IgD-negative memory B cell (primary cell): ENCODE data around the gene PMEL. TPM values are rescaled to one million over a fixed set of nuclear protein-coding genes. Genes with fewer than 3 reads are reported as not detected.

Experiments used
- H3K27ac Mint-ChIP-seq, 3 donors: one replicate each; pipeline ENCODE4 v1.8.0; 2020 to 2022; ENCODE audit warnings: mild to moderate bottlenecking in 3 of 3, mixed read lengths in 3 of 3, moderate library complexity in 1 of 3
- H3K27me3 Mint-ChIP-seq: one replicate; pipeline ENCODE4 v1.8.0; 2021; ENCODE audit warnings: mixed read lengths
- H3K36me3 Mint-ChIP-seq: one replicate; pipeline ENCODE4 v1.8.0; 2020; ENCODE audit warnings: mild to moderate bottlenecking, mixed read lengths
- H3K4me1 Mint-ChIP-seq, 3 donors: one replicate each; pipeline ENCODE4 v1.8.0; 2020 to 2022; ENCODE audit warnings: mixed read lengths in 3 of 3, mild to moderate bottlenecking in 1 of 3
- H3K4me3 Mint-ChIP-seq, 4 donors: one replicate each; pipeline ENCODE4 v1.8.0; 2020 to 2022; ENCODE audit warnings: mild to moderate bottlenecking in 4 of 4, mixed read lengths in 4 of 4, moderate library complexity in 3 of 4
- H3K9me3 Mint-ChIP-seq, 3 donors: one replicate each; pipeline ENCODE4 v1.8.0; 2020 to 2021; ENCODE audit warnings: mixed read lengths in 3 of 3, mild to moderate bottlenecking in 1 of 3
- polyA plus RNA-seq: library from polyadenylated mRNA; unstranded; fragments of 300-500 nt; fragmentation: Illumina TruSeq; gene quantifications from one replicate; pipeline ENCODE4 v1.2.3, GENCODE V29; 2021

The PMEL gene
- polyA plus RNA-seq, 1 donor from 2014 or later = 1.1 TPM

DNA sequence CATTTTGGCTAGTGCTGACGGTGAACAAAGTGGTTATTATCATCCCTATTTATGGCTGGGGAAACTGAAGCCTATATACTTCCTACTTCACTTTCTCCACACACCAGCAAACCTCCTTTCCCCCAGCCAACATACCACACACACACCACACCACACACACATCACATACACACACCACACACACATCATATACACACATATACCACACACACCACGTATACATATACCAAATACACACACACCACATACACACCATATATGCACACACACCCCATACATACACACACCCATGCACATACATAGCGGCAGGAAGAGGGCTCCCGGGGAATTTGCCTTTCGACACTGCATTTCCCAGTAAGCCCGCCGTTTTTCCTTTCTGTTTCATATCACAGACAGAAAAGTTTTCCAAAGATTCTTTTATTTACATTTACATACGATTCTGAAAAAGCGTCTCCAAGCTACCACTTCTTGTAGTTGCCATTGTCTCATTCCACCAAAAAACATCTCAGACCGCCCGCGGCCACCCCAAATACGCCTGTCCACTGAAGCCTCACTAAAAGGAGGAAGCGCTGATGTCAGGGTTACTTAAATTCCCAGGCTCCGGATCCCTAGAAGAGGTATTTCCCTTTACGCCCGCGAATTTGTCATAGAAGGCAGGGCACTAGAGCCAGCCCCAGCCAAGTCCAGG lies 7.2 kb upstream of the PMEL start:
- no peaks in the 10 kb centered on the region for H3K36me3 Mint-ChIP-seq
- peaks cover 4 to 19% (median 5%) of the 10 kb centered on the region in 3 donors for H3K4me1 Mint-ChIP-seq
- no peak overlapping the region for H3K27ac Mint-ChIP-seq
- no peaks in the 10 kb centered on the region for H3K27me3 Mint-ChIP-seq
- H3K4me3 Mint-ChIP-seq = no peak overlapping the region
- H3K9me3 Mint-ChIP-seq = no peaks in the 10 kb centered on the region

DNA sequence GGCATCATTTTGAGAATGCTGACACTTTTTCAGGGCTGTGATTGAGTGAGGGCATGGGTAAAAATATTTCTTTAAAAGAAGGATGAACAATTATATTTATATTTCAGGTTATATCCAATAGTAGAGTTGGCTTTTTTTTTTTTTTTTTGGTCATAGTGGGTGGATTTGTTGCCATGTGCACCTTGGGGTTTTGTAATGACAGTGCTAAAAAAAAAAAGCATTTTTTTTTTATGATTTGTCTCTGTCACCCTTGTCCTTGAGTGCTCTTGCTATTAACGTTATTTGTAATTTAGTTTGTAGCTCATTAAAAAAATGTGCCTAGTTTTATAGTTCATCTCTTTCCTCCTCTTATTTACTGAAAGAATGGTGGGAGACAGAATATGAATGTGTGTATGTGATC lies 6.6 kb upstream of the PMEL start:
- Mint-ChIP-seq H3K27me3 (no peaks in the 10 kb centered on the region), H3K4me3 (peak overlapping the region in 2 of 4 donors; percentile 26 to 50), H3K36me3 (no peaks in the 10 kb centered on the region), H3K9me3 (no peaks in the 10 kb centered on the region), H3K27ac (no peak overlapping the region), H3K4me1 (peaks cover 8 to 21% (median 11%) of the 10 kb centered on the region in 3 donors)

DNA sequence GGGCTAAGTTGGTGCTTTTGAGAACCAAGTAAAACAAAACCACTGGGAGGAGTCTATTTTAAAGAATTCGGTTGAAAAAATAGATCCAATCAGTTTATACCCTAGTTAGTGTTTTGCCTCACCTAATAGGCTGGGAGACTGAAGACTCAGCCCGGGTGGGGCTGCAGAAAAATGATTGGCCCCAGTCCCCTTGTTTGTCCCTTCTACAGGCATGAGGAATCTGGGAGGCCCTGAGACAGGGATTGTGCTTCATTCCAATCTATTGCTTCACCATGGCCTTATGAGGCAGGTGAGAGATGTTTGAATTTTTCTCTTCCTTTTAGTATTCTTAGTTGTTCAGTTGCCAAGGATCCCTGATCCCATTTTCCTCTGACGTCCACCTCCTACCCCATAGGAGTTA lies 6.2 kb upstream of the PMEL start:
- H3K4me3 Mint-ChIP-seq = peak overlapping the region in 2 of 4 donors; percentile 26 to 50
- no peak overlapping the region for H3K27ac Mint-ChIP-seq
- peaks cover 9 to 22% (median 12%) of the 10 kb centered on the region in 3 donors for H3K4me1 Mint-ChIP-seq
- H3K27me3 Mint-ChIP-seq = no peaks in the 10 kb centered on the region
- no peaks in the 10 kb centered on the region for H3K9me3 Mint-ChIP-seq
- H3K36me3 Mint-ChIP-seq = no peaks in the 10 kb centered on the region

DNA sequence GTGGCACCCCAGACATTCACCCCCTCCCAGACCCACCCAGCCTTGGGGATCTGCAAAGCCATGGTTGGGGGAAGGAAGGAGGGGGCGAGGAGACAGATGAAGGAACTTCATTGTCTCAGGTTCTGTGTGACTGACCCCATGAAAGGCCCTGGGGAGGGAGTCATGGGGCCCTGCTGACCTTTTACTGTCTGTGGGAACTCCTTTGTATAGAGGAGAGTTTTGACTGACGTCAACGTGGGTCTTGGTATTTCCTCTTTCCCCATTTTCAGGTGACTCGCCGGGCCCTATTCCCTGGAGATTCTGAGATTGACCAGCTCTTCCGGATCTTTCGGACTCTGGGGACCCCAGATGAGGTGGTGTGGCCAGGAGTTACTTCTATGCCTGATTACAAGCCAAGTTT lies 4.9 kb upstream of the PMEL start:
- H3K36me3 Mint-ChIP-seq = no peaks in the 10 kb centered on the region
- no peak overlapping the region for H3K27ac Mint-ChIP-seq
- peak overlapping the region in 2 of 4 donors; percentile 22 to 76 for H3K4me3 Mint-ChIP-seq
- H3K4me1 Mint-ChIP-seq = peaks cover 13 to 24% (median 22%) of the 10 kb centered on the region in 3 donors
- H3K9me3 Mint-ChIP-seq = no peaks in the 10 kb centered on the region
- H3K27me3 Mint-ChIP-seq = no peaks in the 10 kb centered on the region

DNA sequence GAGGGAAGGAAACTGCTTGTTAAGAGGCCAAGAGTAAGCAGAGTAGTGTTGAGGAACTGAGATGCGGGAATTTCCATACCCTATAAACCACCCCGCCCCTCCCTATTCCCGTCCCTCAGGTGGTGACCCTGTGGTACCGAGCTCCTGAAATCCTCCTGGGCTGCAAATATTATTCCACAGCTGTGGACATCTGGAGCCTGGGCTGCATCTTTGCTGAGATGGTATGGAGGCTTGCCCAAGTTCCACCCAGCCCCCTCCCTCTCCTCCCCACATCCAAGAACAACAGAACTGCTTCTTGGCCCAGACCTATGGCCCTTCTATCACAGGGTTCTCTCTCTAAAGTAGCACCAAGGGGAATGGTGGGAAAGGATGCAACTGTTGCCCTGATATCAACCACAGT lies 3.5 kb upstream of the PMEL start:
- Mint-ChIP-seq H3K9me3 (no peaks in the 10 kb centered on the region), H3K27me3 (no peaks in the 10 kb centered on the region), H3K36me3 (no peaks in the 10 kb centered on the region), H3K4me1 (peaks cover 17 to 28% (median 26%) of the 10 kb centered on the region in 3 donors), H3K27ac (peak overlapping the region in 1 of 3 donors; percentile 31), H3K4me3 (peak overlapping the region in 1 of 4 donors; percentile 96)

DNA sequence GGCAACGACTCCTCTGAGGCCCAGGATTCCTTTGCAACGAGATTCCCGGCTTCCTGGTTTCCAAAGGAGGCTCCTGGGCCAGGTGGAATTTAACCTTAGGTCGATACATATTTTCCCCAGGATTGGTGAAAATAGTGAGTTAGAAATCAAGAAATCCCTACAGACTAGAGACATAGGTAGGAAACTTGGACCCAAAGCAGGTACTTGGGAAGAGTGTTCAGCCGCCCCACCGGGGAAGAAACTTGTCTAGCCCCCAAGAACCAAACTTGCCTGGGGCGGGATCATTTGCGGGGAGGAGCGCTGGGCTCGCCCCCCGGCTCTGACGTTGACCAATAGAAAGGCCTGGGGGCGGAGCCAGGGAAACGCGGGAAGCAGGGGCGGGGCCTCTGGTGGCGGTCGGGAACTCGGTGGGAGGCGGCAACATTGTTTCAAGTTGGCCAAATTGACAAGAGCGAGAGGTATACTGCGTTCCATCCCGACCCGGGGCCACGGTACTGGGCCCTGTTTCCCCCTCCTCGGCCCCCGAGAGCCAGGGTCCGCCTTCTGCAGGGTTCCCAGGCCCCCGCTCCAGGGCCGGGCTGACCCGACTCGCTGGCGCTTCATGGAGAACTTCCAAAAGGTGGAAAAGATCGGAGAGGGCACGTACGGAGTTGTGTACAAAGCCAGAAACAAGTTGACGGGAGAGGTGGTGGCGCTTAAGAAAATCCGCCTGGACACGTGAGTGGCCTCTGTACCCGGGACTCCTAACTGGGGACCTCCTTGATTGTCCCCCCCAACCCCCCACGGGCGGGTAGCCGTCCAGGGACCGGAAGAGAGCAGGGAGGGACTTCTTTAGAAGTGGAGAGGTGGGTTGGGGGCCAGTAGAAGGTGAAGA lies 803 bp upstream of the PMEL start, which contains the start of gene CDK2:
Gene CDK2, plus strand, starts transcription at position 423 of the 874 bp plus-strand sequence. Its CDS starts 179 bp downstream, at position 602.
- no peaks in the 10 kb centered on the region for H3K9me3 Mint-ChIP-seq
- H3K36me3 Mint-ChIP-seq = no peaks in the 10 kb centered on the region

DNA sequence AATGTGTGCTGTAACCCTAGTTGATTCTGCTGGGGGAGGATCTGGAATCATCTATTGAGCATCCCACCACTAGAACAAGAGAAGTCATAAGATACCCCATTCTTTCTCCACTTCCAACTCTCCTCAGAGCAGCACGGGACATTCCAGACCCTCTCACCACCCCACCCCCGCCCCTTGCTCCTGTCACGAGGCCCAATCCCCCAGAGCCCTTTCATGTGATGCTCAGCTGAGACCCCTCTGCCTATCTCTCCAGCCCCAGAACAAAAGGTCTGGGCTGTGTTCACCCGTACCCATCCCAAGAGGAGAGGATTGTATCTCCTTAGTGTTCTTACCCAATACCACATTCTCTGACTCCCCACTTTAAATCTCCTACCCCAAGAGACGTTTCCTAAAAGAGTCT lies 602 bp downstream of the PMEL start:
- no peaks in the 10 kb centered on the region for H3K36me3 Mint-ChIP-seq
- H3K4me1 Mint-ChIP-seq = peaks cover 19 to 28% (median 22%) of the 10 kb centered on the region in 3 donors
- no peaks in the 10 kb centered on the region for H3K27me3 Mint-ChIP-seq
- H3K4me3 Mint-ChIP-seq = peak overlapping the region in 3 of 4 donors; percentile 76 to 97 (median 96)
- no peaks in the 10 kb centered on the region for H3K9me3 Mint-ChIP-seq
- H3K27ac Mint-ChIP-seq = peak overlapping the region in 2 of 3 donors; percentile 16 to 60

More for the DNA sequence above, 803 bp upstream of the PMEL start, which contains the start of gene CDK2:
- H3K27ac Mint-ChIP-seq = peak within 1 kb of the TSS; percentile 60 to 97 (median 76)
- H3K4me1 Mint-ChIP-seq = peaks cover 19 to 28% (median 23%) of the 10 kb centered on the region in 3 donors
- H3K27me3 Mint-ChIP-seq = no peaks in the 10 kb centered on the region
- peak within 1 kb of the TSS; percentile 90 to 97 (median 96) for H3K4me3 Mint-ChIP-seq

DNA sequence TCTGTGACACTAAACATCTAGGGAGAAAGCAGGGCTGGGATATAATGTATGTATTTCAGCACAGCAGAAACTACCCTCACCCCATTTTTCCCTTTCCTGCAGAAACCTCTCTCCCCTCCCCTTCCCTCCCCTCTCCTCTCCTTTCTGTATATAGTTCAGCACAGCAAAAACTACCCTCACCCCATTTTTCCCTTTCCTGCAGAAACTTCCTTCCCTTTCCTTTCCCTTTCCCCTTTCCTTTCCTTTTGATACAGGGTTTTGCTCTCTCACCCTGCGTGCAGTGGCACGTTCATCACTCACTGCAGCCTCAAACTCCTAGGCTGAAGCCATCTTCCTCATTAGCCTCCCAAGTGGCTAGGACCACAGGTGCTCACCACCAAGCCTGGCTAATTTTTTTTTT lies 2.1 kb downstream of the PMEL start:
- no peaks in the 10 kb centered on the region for H3K36me3 Mint-ChIP-seq
- H3K4me1 Mint-ChIP-seq = peaks cover 17 to 28% (median 22%) of the 10 kb centered on the region in 3 donors
- H3K9me3 Mint-ChIP-seq = no peaks in the 10 kb centered on the region
- no peak overlapping the region for H3K4me3 Mint-ChIP-seq
- peak overlapping the region in 1 of 3 donors; percentile 11 for H3K27ac Mint-ChIP-seq
- H3K27me3 Mint-ChIP-seq = no peaks in the 10 kb centered on the region

DNA sequence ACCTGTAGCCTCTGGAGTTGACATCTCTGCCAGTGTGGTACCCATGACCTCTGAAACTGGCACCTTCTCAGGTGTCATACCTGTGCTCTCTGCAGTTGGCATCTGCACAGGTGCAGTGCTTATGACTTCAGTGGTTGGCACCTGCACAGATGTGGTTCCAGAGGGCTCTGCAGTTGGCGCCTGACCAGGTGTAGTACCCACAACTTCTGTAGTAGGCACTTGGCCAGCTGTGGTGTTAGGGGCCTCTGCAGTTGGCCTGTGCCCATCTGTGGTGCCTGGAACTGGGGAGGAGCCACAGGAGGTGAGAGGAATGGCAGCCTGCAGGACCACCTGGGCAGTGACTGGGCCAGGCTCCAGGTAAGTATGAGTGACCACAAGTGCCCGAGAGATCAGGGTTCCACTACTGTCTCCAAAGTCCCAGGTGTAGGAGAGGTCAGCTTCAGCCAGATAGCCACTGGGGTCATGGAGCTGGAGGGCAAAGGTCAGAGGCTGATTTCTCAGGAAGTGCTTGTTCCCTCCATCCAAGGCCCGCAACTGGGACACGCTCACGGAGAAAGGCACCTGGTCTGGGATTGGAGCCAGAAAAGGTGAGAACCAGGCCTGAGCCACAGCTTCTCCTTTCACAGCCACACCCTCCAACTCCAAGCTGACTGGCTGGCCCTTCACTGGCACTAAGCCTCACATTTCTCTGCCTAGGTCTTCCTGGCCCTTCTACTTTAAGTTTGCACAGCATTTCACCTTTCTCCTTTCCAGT lies 8.6 kb downstream of the PMEL start:
- Mint-ChIP-seq H3K36me3 (peaks cover 2% of the 10 kb centered on the region), H3K4me1 (peaks cover 0 to 3% (median 0%) of the 10 kb centered on the region in 3 donors), H3K27ac (peak overlapping the region in 1 of 3 donors; percentile 86), H3K27me3 (no peaks in the 10 kb centered on the region), H3K9me3 (no peaks in the 10 kb centered on the region), H3K4me3 (no peak overlapping the region)

DNA sequence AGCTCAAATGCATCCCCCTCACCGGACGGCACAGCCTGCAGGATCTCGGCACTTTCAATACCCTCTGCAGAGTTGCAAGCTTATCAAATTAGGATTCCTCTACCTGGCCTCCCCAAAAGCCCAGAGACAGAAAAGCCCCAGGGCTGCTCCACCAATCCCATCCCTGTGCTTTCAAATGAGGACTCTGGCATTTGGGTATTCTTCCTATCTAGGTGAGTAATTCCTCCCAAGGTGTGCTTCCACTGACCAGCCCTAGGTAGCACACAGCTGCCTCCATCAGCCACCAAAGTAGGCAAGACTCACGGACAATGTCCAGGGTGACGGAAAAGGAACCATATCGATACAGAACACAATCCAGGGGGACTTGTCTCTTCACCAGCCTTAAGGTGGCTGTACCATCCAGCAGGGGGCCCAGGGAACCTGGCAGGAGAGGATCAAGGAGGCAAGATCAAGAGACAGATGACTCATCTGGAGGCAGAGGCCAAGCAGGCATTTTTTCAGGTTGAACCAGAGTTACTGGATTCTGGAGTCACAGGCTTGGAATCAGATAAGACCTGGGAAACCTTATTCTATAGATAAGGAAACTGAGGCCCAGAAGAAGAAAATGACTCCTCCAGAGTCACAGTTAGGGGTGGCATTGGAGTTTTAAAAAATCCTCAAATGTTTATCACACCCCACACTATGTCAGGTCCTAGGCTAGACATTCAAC lies 9.9 kb downstream of the PMEL start:
- Mint-ChIP-seq H3K4me1 (peaks cover 0 to 3% (median 0%) of the 10 kb centered on the region in 3 donors), H3K4me3 (no peak overlapping the region), H3K36me3 (peaks cover 2% of the 10 kb centered on the region), H3K9me3 (no peaks in the 10 kb centered on the region), H3K27me3 (no peaks in the 10 kb centered on the region), H3K27ac (peak overlapping the region in 2 of 3 donors; percentile 36 to 78)

DNA sequence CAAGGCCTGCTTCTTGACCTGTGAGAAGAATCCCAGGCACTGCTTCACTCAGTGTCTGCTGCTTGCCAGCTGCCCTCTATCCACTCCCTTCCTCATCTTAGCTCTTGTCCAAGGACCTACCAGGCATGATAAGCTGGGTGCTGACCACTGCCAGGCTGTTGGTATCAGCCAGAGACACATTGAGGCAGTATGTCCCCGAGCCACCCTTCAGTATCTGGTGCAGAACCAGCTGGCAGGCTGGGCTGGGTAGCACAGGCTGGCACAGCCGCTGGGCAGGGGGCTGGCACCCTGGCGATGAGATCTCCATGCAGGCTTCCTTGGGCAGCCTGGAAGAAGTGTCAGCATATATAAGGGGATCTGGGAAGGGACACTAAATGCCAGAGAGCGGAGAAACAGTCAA lies 10.5 kb downstream of the PMEL start:
- Mint-ChIP-seq H3K4me1 (peaks cover 0 to 3% (median 0%) of the 10 kb centered on the region in 3 donors), H3K9me3 (no peaks in the 10 kb centered on the region), H3K4me3 (no peak overlapping the region), H3K36me3 (peaks cover 2% of the 10 kb centered on the region), H3K27me3 (no peaks in the 10 kb centered on the region), H3K27ac (peak overlapping the region in 2 of 3 donors; percentile 39)

DNA sequence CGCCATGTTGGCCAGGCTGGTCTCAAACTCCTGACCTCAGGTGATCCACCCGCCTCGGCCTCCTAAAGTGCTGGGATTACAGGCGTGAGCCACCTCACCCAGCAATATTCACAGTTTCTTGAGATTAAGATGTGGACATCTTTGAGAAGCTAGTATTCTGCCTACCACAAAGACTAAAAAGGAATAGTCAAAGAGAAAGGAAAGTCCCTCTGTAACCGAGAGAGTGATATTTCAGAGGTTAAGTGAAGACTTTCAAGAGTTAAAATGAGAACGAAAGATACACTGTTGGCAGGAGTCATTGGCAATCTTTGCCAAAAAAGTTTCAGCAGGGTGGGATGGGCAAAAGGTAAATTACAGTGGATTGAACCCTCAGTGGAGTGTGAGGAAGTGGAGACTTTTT lies 19.3 kb downstream of the PMEL start:
- peak overlapping the region in 2 of 3 donors; percentile 39 to 65 for H3K27ac Mint-ChIP-seq
- H3K9me3 Mint-ChIP-seq = no peaks in the 10 kb centered on the region
- no peaks in the 10 kb centered on the region for H3K27me3 Mint-ChIP-seq
- peaks cover 0 to 7% (median 0%) of the 10 kb centered on the region in 3 donors for H3K4me1 Mint-ChIP-seq
- H3K36me3 Mint-ChIP-seq = peaks cover 5% of the 10 kb centered on the region
- no peak overlapping the region for H3K4me3 Mint-ChIP-seq

DNA sequence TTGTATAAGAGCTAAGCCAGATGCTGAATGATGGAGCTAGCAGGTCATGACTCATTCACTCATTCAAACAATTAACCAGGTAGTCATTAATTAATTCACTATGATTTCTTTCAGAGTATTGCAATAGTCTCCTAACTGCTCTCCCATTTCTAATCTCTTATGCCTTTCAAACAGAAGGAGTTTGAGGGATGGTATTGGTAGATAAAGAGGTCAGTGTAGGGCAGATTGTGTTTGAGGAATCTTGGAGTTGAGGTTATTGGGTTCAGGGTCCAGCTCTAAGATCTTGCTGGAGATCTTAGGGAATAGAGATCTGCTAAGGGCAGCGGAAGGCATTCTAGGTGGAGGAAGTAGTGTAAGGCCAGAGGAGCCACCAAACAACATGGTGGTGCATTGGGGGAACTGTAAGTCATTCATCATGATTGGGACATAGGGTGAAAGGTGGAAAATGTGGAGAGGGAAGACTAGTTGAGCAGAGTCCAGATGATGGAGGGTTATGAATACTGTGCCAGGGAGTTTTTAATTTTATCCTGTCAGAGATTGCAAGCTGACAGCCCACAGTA lies 23.2 kb downstream of the PMEL start:
- peaks cover 5% of the 10 kb centered on the region for H3K36me3 Mint-ChIP-seq
- H3K4me3 Mint-ChIP-seq = no peak overlapping the region

DNA sequence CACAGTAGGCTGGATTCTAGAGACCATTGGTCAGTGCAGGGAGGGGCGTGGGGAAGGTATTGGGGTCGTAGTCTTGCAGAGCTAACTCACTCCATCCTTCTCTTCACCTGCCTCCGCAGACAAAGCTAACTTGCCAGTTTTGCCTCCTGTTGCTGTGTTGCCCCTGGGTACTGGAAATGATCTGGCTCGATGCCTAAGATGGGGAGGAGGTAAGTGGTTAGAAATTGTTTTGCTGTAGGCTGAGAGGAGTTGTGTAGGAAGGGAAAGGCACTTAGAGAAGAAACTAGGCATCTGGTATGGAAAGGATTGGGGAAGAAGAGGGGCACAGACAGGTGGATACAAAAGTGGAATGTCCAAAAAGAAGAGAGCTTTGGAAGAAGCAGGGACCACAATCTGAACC lies 23.8 kb downstream of the PMEL start:
- Mint-ChIP-seq H3K36me3 (peaks cover 5% of the 10 kb centered on the region), H3K4me3 (no peak overlapping the region), H3K9me3 (no peaks in the 10 kb centered on the region), H3K4me1 (peaks cover 13 to 19% (median 13%) of the 10 kb centered on the region in 3 donors), H3K27me3 (no peaks in the 10 kb centered on the region), H3K27ac (no peak overlapping the region)

More for the DNA sequence above, 23.2 kb downstream of the PMEL start:
- H3K9me3 Mint-ChIP-seq = no peaks in the 10 kb centered on the region
- peaks cover 8 to 18% (median 13%) of the 10 kb centered on the region in 3 donors for H3K4me1 Mint-ChIP-seq
- no peaks in the 10 kb centered on the region for H3K27me3 Mint-ChIP-seq
- no peak overlapping the region for H3K27ac Mint-ChIP-seq
